Fibroblast of skin of abdomen (primary cell): Measurements from ENCODE around the gene APBA2.

Experiments
- DNase-seq: peaks from one replicate; pipeline ENCODE4 v3.0.0-alpha.2; 2013

Gene APBA2

DNA sequence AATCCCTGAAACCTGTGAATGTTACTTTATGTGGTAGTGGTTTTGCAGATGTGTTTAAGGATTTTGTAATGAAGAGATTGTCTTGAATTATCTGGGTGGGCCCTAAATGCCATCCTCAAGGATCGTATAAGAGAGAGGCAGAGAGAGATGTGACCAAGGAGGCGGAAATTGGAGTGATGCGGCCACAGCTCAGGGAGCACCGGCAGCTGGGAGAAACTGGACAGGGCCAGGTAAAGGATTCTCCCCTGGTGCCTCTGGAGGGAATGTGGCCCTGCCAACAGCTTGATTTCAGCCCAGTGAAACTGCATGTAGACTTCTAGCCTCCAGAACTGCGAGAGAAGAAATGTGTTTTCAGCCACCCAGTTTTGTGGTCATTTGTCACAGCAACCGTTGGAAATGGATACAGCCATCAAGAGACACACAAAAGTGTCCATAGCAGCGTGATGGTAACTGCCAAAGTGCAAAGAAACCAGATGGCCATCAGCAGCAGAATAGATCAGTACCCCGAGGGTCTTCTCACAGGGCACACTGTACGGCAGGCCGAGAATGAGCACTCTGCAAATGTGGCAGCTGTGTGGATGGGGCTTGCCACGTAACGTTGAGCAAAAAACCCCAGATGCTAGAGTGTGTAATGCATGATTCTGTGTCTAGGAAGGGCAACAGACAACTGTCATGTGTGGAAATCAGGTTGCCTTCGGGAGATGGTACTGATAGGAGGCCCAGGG is 12.2 kb downstream of the APBA2 start:
- no peak for DNase-seq

DNA sequence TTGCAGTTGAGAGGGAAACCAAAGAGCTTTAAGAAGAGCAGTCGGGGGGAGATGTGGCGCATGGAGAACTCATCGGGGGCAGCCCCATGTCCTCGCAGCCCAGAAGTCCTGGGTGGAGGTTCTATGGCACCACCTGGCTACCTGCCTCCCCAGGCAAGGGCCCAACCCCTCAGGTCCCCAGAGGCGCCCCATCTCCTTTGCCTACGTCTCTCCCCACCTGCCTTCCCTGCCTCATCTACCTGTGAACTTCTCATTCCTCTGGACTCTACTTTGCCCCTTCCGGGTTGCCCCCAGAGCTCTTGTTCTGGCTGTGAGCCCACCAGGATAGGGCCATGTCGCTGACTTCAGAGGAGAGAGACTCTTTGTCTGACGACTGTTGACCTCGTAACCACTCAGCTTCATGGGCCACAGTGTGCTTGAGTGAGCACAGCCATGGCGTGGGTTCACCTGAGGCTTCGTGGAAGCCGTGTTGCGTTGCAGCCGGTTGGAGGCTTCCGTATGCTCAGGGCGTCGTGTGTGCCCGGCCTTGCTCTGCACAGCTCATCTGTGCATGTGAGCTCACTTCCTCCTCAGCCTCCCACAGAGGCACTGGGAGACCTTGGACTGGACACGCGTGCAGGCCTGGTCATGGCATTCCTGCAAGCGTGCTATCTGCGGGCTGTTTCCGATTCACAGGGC is 13.4 kb downstream of the APBA2 start:
- no peak for DNase-seq

DNA sequence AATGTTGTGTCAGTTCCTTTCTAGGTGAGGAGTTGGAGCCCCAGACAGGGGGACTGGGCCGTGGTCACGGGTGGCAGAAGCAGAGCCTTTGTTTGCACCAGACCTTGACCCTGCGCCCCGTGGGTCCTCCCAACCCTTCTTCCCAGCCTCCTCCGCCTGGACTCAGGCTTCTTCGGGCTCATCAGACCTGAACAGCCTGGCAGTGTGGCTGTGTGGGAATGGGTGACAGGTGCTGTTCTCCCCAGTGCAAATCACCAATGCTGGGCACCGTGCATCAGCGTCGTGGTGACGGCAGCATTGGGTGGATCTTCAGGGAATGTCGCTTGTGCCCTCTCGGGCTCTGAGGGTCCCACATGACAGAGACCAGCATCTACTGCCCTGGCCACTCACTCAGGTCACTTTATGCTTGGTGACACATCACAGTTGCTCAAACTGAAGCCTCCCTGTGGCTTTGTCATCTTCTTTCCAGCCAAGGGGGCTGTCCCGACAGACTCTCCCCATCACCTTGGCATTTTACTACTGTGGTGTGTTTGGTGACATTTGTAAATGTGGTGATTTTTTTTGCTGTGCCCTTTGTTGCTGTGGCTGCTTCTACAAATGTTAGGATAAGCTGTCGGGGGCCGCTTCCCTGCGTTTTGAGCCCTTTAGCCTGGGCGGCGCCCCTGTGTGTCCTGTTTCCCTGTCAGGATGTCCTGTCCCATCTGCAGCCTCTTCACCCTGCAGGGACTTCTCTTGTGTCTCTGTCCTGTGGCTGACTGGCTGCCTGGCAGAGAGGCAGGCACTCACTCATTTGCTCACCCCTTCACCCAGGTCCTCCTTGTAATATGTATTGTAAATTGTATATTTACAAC is 14.5 kb downstream of the APBA2 start:
- DNase-seq, result no peak

DNA sequence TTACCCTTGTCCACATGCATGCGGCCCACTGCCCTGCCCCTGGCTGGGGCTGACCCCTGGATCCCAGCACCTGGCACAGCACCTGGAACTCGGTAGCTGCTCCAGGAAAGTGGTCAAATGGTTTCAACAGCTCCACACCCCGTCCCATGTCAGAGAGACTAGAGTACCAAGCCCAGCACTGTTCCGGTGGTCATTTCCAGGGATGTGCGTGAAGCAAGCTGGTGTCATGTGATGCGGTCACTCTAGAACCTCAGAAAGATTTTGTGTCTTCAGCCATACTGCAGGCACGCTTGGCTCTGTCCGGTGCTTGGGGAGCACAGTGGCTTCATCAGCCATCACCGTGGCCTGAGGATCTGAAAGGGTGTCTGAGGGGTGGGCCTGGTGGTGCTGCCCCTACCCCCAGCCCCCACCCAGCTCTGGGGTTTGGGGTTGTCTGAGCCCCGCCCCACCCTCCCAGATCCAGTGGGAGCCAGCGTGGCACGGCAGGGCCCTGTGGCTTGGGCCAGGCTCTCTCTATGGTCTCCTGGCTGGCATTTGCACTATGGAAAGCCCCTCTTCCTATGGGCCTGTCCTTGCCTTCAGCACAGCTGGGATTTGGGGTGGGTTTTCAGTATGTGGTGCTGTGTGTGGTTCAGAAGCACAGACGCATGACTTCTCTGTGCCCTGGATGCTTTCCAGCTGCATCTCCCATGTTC is 15.3 kb downstream of the APBA2 start:
- DNase-seq, result no peak

DNA sequence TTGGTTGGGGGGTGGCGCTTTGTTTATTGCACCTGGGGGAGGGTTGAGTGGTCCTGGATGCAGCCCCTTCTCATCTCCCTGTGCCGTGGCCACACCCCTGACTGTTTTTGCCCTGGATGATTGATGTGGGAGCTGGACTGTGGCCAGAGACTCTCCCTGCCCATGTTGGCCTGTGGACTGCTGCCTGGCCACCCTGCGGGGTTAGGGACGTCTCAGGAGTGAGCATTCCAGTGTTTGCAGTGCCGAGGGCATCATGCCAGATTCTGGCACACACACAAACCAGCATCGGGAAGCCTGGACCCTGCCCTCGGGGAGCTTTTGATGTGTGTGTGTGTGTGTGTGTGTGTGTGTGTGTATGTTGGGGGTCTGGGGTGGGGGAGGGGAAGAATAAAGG is 15.8 kb downstream of the APBA2 start:
- no peak for DNase-seq

DNA sequence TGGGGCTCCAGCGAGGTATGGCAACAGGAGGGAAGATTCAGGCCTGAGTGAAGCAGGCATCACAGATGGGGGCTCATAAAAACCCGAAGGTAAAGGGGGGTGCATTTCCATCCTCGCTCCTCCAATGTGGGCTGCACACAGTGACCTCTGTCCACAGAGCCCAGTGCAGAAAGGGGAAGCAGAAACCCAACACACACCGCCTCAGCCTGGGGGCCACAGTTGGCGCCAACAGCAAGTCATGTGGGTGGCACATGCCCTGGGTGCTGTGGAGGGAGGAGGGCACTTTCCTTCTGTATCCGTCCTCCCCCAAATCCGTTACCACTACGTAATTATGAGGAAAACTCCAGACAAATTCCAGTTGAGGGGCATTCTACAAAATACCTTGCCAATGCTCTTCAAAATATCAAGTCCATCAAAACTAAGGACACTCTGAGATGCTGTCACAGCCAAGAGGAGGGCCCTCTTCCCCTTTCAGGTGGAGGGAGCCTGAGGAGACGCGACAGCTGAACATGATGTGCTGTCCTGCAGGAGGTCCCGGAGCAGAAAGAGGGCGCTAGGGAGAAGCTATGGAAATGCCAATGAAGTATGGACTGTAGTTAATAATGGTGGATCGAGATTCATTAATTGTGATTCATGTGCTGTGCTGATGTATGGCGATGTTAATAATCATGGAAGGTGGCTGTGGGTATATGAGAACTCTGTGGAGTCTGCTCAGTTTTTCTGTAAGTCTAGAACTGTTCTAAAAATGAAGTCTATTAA is 16.4 kb downstream of the APBA2 start:
- no peak for DNase-seq

DNA sequence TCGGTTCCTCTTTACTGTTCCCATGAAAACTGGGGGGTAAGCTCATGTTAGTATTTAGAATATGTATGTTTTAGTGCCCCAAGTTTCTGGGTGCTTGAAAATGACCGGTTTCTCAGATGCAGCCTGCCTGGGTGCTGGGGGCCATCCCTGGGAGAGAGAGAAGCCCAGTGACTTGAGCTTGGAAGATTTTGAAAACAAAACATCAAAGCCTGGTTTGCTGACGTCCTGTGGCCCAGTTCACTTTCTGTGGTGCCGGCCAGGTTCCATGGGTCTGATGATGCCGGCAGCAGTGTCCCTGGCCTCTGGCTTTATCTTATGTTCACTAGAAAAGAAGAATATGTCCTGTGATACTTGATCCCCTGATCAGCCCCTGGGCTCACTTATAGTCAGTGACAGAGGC is 17.1 kb downstream of the APBA2 start:
- no peak for DNase-seq

DNA sequence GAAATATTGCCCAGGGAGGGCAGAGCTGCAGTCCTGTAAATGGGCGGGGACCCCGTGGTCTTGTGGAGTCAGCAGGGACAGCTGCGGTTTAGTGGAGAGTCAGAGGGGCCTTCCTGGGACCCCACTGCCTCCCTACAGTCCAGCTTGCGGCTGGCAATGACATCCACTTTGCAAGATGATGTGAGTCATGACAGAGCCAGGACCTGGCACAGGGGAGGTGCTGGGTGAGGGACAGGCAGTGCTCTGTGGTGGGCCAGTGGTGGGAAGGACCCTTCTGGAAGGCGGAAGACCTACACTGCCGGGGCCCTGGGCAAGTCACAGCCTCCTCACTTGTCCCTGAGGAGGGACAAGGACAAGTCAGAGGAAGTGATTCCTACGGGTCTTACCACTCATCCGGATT is 17.8 kb downstream of the APBA2 start:
- DNase-seq, result no peak

DNA sequence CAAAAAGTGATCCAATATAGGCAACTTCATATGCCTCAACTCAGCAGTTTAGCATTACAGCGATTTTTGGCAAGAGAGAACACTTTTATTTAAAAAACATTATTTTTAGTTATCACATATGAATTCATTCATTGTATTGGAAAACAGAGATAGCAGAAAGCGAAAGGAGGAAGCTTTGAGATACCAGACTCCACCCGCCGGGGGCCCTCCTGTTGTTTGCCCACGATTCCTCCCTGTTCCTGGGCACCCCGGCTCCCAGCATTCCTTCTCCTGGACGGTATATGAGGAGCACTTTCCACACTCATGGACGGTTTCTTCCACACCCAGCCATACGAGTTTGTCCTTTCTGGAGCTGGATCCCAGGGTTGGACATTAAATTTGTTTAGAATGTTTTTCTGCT is 18.2 kb downstream of the APBA2 start:
- no peak for DNase-seq

DNA sequence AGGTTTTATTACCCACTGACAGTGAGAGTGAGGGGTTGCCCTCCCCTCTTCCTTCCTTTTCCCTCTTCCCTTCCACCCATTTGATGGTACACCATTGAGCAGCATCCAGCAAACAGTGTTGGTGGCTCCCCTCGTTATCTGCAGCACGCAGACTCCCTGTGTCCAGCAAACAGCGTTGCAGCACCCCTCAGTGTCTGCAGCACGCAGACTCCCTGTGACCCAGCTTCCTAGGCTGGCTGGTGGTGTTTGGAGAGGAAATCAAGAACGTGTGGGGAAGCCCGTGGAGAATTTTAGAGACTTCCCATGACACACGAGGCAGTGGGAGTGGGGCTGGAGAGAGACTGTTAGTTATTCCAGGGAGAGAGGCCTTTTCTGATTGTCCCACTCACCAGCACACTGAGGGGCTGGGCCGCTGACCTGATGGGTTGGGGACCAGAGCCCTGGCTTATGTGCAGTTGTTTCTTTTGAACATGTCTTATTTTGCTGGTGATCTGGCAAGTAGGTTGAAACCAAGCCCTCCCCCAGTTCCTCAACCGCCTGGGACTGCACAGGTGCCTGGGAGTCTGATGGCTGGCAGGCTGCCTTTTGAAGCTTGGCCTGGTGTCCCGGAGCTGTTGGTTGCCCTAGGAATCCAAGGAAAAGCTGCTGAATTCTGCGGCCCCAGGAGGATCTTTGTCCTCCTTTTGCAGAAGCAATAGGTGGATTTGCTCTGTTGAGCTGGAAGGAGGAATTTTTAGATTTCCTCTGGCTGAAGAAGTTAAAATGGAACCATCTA is 19.0 kb downstream of the APBA2 start:
- DNase-seq, result no peak

DNA sequence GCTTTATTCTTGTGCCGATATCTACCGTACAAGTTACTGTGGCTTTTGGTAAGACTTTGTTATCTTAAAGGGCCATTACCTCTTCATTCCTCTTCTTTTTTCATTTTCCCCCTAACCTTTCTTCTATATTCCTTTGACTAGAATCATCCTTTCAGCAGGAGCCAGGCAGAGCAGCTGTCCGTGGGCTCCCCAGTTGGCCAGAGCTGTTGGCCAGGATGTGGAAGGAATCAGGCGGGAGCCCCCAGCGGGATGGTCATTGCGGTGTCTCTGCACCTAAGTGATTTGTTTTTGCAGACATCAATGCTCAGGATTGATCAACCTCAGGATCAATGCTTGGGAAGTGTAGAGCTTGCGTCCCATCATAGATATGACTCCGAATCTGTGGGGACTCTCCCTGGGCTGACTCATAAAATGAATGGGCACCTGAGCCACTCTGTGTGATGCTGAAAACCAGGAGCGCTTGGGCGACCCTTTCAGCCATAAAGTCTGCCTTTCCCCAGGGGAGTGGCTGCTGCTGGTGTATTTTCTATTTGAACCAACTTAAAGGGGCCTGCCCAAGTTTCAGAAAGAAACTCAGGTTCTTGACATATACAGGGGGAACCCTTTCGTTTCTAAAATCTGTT is 21.7 kb downstream of the APBA2 start:
- no peak for DNase-seq

DNA sequence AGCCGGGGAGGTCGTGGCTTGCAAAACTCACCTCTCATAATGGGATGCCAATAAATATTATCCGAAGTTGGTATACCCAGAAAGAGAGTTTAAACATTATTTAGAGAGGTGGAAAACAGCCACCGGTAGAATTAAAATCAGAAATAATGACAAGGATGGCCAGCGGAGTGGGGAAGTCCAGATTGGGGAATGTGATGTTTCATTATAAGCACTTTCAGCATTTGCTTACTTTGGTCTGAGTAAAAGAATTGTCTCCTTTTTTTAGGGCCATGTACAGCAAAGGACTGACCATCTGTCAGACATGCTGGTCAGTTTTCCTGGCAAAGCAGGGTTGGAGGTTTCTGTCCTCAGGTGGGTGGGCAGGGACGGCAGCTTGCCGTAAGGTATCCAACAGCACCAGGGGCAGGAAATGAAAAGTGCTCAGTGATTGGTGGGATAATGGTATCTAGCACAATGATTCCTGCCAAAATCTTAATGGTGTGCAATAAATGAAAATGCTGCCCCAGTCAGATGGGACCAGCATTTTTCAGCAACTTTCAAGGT is 24.3 kb downstream of the APBA2 start:
- DNase-seq, result no peak

DNA sequence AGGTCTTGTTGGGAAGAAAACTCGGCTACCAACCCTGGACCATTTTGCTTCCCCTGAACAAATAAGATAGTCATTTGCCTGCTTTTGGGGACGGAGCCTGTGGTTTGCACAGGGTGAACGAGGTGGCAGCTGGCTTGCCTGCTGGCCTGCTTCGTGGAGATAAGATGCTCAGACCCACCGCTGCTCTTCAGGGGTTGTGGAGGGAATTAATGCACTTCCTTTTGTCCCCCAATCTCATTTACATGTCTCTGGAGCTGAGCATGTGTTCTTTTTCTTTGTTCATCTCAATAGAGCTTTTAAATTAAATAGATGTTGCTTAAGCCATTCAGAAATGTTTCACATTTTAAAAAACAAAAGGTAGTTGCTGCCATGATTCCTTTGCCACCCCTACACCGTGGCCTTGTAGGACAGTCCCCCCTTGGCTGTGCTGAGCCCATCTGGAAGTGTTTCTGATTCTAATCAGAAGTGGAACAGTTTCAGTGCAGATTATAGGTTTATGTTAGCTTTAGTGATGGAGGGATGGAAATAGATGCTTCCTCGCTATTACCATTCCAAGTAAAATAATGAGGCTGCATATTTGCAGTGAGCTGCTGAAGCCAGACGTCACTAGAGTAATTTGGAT is 25.6 kb downstream of the APBA2 start:
- DNase-seq, result no peak

DNA sequence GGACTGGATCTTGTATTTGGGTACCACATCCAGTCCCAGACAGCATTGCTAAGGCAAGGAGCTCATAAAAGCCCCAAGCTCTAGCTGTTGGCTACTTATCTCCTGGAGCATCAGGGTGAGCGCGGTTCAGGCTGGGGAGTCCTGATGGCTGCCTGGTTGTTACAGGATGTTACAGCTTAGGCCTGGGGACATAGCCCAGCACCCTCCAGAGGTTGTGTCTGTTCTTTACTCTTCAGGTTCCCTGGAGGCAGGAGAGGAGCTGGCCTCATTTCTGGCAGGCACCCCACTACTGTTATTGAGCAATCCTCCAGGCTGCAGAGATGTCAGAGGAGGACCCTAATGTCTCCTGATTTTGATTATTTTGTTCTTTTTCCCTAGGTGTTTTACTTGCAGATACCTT is 26.6 kb downstream of the APBA2 start:
- no peak for DNase-seq

DNA sequence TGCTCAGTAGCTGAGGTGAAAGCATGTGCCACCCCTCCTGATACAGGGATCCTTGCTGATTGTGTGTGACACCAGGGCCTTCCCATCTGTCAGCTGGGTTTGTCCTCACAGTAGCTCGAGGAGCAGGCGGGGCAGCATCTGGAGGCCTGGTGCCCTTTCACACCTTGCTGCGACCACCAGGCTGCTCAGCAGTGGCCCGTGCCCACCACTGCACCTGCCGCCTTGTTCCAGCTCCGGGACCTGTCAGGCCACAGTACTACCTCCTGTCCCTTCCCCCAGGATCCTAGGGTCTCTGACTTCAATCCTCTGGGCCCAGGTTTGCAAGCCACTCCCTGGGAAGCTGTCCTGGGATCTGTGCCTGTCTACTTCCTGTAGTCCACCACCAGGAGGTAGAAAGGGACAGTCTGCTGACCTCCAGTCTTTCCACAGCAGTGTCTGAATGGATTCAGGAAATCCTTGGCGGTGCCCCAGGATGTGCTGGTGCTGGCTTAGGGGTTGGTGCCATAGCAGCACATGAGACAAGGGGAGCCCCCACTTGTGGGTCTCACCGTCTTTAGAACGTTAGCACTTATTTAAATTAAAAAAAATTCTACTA is 27.5 kb downstream of the APBA2 start:
- no peak for DNase-seq

DNA sequence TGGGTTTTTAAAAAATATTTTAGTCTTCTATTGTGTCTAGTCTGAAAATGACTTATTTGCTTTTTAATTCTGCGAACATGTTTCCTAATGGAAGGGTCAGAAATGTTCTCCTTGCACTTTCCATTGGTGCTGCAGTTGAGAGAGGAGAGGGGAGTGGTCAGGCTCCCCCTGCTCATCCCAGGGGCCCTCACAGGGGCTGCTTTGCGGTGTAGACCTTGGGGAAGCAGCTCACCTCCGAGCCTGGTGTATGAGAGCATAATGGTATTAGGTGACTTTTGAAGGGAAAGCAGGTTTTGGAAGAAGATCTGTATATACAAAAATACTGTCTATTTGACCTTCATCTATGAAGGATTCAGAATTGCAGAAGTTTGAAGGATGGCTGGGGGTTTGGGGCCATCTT is 28.3 kb downstream of the APBA2 start:
- no peak for DNase-seq

DNA sequence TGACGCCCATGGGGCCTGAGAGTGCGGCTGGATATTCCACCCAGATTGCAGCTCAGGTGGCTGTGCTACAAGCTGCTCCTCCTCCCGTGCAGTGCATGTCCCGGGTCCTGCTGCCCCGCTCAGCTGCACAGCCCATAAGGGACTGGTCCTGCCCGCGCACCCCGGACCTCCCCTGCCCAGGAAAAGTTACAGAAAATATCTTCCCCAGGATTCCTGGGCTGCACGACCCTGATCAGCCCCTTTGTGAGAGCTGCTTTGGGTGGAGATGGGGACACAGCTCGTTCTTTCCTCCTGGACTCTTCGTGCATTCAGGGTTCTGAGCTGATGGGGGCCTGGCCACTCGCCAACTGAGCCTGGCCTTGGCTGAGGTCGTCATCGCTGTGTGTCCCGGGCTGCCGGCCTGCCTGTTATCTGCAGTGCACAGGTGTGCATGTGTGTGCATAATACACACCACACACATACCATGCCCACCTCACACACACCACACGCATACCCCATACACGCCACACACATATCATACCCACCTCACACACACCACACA is 28.8 kb downstream of the APBA2 start:
- DNase-seq, result no peak

DNA sequence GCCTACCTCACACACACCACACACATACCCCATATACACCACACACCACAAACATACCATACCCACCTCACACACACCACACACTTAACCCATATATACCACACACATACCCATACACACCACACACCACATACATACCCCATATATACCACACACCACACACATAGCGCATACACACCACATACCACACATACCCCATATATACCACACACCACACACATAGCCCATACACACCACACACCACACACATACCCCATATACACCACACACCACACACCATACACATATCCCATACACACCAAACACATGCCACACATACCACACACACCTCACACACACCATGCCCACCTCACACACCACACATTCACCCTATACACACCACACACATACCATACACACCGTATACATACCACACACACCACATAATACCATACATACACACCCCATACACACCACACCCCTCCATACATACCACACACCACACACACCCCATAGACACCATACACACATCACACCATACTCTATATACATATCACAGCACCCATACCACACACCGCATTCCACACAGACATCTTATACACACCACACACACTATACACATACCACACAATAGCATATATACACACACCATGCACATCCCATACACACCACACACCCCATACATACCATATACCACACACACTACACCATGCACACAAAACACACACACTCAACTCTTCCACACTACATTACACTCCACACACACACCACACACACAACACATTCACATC is 29.5 kb downstream of the APBA2 start:
- DNase-seq, result no peak

DNA sequence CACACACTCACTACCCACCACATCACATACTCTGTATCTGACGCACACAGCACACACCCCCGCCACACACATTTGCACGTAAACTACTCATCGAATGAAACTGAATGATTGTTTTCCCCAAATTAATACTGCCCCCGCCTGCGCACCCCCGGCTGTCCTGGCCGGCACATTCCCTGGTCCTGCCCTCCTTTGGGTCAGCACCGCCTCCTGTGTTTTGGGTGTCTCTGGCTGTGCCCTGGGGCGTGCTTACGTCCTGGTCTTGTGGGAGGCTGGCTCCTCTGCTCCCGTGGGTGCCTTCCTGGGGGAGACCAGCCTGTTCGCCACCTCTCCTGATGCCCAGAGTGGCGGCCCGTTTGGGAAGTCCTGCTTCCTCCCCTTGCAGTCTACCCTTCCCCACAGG is 30.2 kb downstream of the APBA2 start:
- DNase-seq, result no peak
